Activated naive CD4-positive, alpha-beta T cell treated with anti-CD3 and anti-CD28 coated beads, Interleukin-2, amount 50 U/mL, for 16 hours (primary cell): ENCODE measurements around the gene FOXL1.

Source experiments
- DNase-seq: peaks from one replicate; pipeline ENCODE4 v3.0.0-alpha.2; 2020

FOXL1 gene

DNA sequence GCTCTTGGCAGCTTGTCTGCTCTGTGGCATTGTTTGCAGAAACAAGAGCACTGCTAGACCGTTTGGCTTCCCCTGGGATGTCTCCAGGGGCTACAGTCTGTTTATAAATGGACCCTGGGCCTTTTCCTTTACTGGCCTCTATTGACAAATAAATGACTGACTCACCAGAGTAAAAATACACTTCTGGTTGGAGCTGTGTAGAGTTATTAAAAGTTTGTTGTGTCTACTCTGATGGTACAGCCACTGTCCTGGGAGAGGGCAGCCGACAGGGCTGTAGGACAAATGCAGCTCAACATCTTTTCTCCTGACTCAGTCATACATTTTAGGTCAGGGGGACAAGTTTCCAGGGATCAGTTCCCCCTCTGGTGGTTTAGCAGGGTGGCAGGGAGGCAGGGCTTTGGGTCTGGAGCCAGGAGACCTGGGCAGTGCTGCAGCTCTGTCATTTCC lies 30.0 kb downstream of the FOXL1 start:
- DNase-seq: no peak

DNA sequence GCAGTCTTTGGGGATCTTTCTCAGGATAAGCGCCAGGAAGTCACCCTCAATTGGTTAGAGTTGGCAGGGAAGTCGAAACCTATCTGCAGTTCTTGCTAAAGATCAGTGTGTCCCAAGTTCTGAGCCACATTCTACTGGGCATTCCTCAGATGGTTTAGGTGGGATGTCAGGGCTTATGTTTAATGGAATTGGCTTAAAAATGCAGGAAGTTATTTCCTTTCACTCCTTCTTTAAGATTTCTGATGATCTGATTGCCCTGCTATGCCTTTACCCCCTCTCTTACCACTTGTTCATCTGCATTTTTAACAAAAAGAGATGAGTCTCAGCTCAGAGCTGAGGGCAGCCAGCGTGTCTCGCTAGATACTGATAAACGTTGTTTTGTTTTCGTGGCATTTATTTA lies 30.8 kb downstream of the FOXL1 start:
- no peak for DNase-seq

DNA sequence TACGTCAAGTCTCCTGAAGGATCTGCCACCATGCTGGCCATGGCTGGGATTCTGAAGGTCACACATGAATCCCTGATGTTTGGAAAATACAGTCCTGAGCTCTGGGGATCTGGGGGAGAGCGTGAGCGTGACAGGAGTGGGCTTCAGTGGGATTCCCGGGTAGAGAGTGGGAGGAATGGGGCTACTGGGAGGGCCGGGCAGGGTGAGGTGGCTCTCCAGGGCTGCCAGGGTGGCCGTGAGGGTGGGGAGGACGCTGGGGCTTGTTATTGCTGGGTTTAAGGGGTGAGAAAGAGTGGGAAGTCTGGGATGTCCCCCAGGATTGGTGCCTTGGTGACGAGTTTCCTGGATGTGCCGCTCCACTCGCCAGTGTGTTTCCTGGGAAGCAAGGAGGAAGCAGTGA lies 31.3 kb downstream of the FOXL1 start:
- no peak for DNase-seq

DNA sequence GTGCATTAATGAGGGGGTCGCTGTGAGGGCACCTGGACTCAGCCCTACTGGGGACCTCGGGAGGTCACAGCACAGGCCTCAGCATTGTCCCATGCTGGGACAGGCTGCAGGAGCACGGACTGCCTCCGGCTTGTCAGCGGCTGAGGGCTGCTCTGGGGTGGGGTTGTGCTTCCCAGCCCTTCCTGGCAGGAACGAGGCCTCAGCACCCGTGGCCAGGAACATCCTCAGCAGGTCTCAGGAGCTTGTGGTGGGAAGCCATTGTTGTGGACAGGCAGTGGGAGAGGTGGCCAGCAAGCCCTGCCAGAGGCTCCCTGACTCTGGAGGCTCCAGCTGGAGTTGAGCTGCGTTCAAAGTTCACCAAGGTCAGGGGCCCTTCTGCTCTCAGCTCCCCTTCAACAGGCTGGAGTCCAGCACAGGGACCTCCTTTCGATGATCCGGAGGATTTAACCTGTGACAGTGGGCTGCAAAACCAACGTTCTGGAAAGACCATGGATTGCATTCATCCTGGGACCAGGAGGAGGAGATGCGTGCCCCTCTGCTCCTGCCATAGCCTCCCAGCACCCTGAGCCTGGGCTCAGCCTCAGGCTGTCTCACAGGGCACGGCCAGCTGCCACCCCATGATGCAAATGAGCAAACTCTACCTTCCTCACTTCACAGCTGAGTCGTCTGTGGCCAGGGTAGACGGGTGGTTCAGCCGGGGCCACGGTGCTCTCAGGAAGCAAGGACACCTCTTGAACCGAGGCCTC lies 32.6 kb downstream of the FOXL1 start:
- no peak for DNase-seq

DNA sequence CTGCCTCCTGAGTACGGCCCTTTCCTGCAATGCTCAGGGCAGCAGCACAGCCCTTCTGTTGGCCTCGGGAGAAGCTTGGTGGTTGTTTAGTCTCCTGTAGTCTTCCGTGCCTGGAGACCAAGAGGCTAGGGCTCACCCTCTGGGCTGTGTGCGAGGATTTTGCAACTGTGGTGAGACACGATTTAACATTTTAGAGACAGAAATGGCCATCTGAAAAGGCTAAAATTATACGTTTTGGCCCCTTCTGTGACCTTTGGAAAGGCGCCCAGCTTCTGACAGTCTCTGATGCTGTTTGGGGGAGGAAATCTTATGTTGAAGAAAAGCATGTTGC lies 33.1 kb downstream of the FOXL1 start:
- DNase-seq: no peak

DNA sequence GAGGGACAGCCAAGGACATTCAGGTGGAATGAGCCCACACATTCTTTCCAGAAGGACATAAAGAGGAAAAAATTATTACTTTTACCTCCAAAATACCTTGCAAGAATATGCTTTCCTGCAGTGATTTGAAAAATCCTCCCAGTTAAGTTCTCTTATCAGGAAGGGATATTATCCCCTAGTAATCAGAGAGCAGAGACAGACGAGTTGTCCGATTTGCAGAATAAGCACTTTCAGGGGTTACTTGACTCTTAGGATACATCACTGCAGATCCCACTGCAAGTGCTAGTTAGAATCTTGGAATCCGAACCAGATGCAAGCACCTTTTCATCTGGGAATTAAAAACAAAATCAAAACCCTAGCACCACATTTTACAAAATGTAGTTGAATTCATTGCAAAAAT lies 33.6 kb downstream of the FOXL1 start:
- DNase-seq: no peak

DNA sequence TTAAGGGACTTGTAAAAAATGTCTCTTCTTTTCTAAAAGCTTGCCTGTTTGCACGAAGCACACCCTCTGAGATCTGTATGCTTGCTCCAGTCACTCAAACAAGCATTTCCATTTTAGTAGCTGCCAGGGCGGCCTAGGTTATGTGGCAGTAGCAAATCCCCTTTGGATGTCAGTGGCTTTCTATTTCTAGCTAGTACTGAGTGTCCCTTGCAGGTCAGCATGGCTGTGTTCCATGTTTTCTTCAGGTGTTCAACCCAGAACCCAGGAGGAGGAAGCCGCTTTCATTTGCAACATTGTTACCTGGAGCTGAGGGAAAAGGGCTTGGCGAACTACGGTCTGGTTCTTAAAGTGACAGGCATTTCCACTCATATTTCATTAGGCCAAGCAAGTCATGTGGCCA lies 36.4 kb downstream of the FOXL1 start:
- no peak for DNase-seq

DNA sequence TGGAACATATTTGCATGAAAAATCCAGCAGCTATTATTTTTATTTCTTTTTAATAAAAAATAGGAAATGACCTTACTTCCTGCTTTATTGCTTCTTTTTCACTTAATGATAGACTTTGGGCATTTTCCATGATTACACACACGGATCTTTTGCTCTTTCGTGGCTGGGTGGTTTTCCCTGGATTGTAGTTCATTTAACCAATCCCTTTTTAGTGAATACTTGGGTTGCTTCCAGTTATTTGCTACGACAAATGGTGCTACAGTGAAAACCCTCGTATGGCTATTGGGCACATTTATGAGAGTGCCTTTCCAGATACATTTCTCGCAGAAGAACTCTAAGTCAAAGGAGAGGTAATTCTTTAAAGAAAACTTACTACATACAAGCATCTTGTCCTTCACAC lies 38.6 kb downstream of the FOXL1 start:
- no peak for DNase-seq

DNA sequence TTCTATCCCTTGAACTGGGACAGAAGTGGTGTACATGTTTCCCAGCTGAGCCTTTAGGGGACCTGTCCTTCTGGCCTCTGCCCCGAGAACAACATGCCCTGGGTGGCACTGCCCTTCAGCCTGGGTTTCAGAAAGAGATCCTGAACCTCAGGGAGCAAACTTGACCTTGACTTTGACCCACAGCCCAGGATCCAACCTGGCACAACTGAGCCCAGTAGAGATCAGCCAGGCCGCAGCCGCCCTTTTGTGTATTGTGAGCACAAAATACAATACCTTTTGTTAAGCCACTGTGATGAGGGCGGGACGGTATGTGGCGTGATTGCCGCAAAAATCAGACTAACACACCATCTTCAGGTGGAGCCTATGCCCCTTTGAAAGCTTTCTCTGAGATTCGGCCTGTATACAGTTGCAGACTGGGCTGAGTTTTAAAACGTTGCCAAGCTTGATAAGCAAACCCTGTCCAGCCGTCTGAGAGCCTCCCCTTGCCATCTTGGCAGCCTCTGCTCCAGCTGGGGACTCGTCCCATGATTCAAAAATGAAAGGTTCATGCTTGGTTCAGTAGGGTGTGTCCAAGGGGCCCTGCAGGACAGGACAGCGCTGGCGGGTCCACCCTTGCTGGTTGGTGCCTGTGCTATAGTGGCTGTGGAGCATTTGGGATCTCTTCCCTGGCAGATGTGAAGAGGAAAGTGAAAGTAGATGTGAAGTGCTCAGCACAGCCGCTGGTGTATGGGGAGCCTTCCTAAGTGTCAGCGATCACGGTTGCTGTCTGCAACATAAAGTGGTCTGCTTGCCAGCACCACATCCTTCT lies 40.3 kb downstream of the FOXL1 start:
- no peak for DNase-seq

DNA sequence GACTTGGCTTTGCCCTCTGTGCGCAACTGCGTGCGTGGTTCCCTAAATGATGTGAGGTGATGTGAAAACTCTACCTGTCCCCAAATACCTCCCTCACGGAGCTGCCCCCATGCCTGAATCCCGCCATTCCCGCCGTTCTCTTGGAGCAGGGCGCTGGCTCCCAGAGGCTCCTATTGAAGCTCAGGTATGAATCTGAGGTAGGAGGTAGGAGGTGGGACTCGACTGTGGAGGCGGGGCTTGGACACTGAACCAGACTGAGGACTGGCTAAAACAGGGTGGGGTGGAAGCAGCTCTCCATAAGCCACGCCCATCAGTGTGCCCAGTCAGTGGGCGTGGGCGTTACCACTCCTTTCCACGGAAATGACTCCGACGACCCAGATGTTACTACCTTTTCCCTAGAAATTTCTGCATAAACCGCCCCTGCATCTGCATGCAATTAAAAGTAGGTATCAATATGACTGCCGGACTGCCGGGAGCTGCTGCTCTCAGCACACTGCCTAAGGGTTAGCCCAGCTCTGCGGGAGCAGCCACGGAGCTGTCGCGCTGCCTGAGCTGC lies 41.0 kb downstream of the FOXL1 start:
- no peak for DNase-seq

DNA sequence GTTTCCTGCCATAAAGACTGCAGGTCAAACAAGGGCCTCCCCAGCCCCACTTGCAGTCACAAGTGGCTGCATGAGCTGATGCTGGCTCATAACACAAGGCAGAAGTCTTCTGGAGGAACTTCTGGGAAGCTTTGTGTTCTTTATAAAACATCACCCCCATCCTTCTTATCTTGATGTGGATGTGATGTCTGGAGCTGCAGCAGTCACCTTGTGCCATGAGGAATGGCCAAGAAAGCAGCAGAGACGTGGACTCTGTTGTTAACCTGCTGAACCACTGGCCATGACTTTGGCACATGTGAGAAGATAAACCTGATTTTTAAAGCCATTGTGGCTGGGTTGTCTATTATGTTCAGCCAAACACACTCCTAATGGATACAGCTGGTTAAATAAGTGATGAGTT lies 41.8 kb downstream of the FOXL1 start:
- no peak for DNase-seq

DNA sequence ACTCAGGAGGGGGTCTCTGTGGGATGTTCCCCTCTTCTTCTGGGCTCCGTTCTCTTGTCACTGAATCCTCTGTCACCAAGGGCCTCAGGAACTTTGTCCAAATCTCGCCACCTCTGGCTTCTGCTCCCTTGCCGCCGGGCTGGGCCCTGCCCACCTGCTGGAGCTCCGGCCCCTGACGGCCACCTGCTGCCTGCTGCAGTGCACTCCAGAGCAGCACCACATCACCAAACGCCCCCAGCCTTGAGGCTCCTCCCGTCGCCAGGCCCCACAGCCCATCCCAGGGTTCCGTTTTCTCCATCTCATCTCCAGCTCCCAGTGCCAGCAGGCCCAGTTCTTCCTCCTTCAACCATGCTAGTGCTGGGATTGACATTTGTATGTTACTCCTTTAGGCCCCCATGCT lies 43.6 kb downstream of the FOXL1 start:
- no peak for DNase-seq

DNA sequence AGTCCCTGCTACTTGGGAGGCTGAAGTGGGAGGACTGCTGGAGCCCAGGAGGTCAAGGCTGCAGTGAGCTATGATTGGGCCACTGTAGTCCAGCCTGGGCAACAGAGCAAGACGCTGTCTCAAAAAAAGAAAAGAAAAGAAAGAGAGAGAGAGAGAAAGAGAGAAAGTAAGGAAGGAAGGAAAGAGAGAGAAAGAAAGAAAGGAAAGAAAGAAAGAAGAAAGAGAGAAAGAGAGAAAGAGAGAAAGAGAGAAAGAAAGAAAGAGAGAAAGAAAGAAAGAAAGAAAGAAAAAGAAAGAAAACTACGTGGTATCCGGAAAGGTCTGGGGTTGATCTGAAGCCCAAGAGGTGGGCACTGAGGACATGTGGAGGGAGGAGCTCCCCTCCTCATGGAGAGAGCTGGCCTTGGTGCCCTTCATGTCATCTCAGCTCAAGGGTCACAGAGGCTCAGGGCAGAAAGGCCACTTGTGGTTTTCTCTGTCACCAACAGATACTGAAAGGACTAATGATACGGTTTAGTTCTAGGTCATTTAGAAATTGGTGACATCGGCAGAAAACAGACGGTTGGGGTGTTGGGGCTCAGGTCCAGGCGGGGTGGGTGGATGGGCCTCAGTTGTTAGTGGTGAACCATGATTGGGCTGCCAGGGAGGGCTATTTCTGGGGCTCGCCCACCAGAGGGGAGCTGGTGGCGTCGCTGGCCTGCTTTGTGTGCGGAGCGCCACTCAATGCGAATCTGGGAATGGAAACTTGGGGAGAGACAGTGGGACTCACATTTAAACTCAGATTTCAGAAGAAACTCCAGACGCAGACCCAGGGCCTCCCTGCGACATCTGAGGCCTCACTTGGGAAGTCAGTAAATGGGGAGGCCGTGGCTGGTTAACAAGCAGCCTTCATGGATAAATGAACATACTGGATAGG lies 44.6 kb downstream of the FOXL1 start:
- no peak for DNase-seq

DNA sequence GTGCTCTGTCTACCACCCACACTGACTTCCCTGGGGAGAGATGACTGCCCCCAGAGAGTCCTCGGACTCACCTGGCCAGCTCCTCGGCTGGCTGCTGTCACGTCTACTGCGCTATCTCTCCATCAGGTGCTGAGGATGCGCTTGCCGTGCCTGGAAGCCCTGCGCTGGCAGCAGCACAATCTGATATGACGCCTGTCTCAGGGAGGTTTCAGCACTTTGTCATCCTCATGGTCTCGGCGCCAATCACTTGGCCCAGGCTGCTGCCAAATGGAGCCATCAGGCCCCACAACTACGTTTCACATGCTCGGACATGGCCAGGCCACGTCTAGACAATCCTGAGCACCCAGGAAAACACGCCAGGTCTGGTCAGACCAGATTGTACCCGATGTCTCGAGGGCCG lies 46.7 kb downstream of the FOXL1 start:
- DNase-seq: no peak

DNA sequence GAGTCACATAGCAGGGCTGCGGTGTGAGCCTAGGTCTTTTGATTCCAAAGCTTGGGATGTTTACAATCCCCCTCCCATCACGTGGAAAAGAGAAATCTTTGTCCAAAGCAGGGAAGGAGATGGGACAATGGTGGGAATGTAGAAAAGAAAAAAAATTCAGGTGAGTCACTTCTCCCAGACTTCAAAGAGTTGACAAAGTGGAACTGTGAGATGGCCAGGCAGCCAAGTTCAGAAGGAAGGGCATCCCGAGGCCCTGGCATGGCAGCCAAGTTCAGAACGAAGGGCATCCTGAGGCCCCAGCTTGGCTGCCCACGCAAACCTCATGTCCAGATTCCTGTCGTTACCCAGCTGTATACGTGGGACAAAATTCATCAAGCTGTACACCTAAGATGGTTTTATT lies 47.5 kb downstream of the FOXL1 start:
- no peak for DNase-seq

DNA sequence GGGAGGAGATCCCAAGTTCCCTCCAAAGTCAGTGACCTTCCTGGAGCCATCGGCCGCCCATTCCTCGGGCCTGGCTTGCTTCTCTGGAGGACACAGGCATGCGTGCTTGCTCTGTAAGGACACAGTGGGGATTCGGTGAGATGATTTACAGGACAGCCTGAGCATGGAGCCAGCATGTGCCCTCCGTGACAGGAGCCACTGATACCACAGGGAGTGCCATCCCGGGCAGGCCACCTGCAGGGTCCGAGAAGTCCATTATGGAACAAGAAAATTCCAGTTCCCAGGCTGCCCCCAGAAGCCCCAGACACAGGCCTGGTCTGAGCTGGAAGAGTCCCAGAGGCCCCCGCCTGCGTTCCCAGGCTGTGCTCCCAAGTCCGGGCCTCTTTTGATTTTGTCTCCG lies 47.9 kb downstream of the FOXL1 start:
- DNase-seq: no peak

DNA sequence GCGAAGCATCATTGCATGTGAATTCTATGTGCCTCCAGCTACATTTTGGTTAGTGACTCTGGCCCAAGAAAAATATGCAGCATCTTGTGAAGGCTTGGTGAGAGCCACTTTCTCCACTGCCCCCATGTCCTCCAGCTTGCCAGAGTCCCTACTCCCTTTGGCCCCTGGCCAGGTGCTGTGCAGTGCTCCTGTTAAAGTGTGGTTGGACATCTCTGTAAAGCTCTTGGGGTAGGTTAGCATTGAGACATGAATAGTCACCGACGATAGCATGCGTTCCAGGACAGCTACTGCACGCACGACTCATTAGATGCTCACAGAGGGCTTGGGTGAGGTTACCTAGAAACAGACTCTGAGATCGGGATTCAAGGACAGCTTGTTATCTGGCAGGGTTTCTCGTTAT lies 48.6 kb downstream of the FOXL1 start:
- DNase-seq: no peak

DNA sequence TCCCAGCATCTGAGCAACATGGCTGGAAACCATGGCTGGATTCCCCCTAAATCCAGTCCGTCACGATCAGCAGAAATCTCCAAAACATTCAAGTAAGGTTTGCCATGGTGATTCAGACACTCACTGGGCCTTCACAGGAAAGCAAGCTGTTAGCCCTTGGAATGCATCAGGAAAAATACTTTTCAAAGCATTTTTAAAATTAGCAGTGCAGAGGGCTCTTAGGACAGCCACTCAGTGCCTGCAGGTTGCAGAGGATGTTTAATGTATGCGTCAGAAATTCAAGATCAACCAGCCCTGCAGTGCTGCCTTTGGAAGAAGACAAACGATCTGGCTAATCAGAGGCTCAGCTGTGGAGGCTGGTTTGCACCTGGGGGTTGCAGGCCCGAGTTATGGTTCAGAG lies 50.3 kb downstream of the FOXL1 start:
- no peak for DNase-seq

DNA sequence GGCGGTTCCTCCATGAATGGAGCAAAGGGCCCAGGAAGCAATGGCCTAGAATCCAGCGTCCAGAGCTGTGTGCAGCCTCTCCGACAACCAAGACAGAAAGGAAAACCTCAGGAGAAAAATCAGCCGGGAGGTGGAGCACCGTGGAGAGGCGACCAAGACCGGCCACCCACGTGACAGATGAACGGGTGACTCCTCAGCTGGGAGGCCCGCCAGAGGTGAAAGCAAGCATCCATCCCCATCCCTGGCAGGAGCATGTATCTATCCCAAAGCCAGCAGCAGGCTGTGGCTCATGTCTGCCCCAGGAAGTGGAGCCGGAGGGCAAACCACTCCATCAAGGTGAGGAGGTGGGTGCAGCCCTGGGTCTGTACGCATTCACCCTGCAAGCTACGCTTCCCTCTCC lies 52.1 kb downstream of the FOXL1 start:
- DNase-seq: no peak

DNA sequence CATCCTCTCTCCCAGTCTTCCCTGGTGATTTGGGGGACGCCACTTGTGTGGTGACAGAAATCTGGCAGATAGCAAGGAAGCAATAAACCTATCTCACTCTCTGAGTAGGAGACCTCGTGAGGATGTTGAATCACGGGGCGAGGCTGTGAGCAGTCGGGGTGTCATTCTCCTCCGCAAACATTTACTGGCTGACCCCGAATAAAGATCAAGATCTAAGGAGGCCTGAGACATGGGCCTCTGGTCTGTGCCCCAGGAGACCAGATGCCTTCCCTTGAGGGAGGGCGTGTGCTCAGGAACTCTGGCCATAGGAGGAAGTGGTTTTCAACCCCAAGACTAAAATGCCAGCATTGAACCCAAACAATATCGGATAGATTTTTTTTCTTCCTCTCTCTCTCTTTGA lies 53.1 kb downstream of the FOXL1 start:
- DNase-seq: no peak
